ENCODE data around the gene GEMIN4. TPM values are rescaled to one million over a fixed set of nuclear protein-coding genes. Genes with fewer than 3 reads are reported as not detected.

Gene GEMIN4
- total RNA-seq, 4 donors from 2014 or later: 13.2 to 29.2 (median 18.7) TPM

GRCh38 chr17:746181-746580 is 5.9 kb downstream of the GEMIN4 start:
- no peak for DNase-seq (ENCODE audit: low spot score)
- TF ChIP-seq, protein P1, sequence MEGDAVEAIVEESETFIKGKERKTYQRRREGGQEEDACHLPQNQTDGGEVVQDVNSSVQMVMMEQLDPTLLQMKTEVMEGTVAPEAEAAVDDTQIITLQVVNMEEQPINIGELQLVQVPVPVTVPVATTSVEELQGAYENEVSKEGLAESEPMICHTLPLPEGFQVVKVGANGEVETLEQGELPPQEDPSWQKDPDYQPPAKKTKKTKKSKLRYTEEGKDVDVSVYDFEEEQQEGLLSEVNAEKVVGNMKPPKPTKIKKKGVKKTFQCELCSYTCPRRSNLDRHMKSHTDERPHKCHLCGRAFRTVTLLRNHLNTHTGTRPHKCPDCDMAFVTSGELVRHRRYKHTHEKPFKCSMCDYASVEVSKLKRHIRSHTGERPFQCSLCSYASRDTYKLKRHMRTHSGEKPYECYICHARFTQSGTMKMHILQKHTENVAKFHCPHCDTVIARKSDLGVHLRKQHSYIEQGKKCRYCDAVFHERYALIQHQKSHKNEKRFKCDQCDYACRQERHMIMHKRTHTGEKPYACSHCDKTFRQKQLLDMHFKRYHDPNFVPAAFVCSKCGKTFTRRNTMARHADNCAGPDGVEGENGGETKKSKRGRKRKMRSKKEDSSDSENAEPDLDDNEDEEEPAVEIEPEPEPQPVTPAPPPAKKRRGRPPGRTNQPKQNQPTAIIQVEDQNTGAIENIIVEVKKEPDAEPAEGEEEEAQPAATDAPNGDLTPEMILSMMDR (IDR thresholded peaks at IDR 0.05): no peak
- ATAC-seq (ENCODE audit: low FRiP score): no peak

DNA sequence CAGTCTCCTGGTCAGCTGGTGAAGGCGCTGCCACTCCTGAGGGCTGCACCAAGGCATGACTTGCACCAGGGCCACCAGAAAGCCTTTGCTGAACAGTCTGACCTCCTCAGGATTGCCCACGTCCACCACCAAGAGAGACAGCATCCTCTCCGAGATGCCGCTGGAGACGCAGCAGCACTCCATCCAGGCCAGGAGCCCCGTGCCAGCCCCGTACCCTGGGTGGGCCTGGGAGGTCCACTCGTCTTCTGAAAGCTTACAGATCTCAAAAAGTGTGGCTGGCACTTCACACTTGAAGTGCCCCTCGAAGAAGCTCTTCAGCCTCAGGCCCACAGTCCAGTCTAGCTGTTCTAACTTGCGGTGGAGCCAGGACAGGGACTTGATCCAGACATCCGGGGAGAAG is 6.7 kb downstream of the GEMIN4 start:
- ATAC-seq (ENCODE audit: low FRiP score) (no peak), DNase-seq (ENCODE audit: low spot score) (no peak)
- TF ChIP-seq, protein P1 (IDR thresholded peaks at IDR 0.05): no peak

DNA sequence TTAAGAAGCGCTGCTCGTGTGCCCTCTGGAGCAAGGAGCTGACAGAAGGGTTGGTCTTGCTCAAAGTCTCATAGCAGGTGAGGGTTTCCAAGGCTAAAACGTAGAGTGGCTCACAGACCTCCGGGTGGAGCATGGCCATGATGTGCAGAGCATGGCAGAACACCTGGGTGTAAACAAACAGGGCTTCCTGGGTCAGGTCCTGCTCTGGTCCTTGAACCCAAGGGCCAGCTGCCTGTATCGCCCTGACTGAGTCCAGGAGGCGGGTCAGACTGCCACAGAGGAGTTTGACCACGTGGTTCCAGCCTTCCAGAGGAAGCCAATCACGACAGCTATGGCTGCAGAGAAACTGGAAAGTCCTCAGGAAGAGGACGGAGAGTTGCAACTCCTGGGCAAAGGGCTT is 7.1 kb downstream of the GEMIN4 start:
- TF ChIP-seq, protein P1 (IDR thresholded peaks at IDR 0.05): no peak
- no peak for ATAC-seq (ENCODE audit: low FRiP score)
- no peak for DNase-seq (ENCODE audit: low spot score)

- ATAC-seq (ENCODE audit: low FRiP score) (no peak), DNase-seq (ENCODE audit: low spot score) (no peak)
- TF ChIP-seq, protein P1 (IDR thresholded peaks at IDR 0.05): no peak
Measured at GRCh38 chr17:743139-743538, 8.9 kb downstream of the GEMIN4 start.

DNA sequence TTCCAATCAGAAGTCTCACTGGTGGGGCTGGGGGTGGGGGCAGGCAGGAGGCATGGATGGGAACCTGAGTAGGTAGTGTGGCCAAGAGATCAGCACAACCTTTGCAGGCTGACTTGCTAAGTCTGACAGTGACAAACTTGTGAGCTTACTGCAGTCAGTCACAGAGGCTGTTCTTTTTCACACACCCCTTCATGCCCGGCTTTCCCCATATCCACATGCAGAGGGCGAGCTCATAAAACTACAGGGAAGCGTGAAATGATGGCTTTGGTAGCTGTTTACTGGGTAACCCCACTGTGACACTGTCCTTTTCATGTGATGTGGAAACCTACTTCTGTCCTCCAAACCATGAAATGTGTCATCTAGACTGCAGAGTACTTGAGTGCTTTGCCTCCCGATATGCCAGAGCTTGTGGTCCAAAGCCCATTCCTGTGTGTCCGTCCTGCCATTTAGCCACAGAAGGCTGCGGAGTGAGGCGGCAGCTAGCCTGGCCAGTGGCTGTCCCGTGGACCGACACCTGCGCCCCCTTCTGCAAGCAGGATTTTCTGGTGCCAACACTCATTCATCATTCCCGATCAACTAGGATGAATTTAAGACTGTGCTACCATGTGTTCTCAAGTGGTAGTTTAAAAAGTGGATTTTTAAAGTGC is 9.8 kb downstream of the GEMIN4 start:
- TF ChIP-seq, protein P1 (IDR thresholded peaks at IDR 0.05): no peak
- ATAC-seq (ENCODE audit: low FRiP score): no peak
- DNase-seq (ENCODE audit: low spot score): no peak

DNA sequence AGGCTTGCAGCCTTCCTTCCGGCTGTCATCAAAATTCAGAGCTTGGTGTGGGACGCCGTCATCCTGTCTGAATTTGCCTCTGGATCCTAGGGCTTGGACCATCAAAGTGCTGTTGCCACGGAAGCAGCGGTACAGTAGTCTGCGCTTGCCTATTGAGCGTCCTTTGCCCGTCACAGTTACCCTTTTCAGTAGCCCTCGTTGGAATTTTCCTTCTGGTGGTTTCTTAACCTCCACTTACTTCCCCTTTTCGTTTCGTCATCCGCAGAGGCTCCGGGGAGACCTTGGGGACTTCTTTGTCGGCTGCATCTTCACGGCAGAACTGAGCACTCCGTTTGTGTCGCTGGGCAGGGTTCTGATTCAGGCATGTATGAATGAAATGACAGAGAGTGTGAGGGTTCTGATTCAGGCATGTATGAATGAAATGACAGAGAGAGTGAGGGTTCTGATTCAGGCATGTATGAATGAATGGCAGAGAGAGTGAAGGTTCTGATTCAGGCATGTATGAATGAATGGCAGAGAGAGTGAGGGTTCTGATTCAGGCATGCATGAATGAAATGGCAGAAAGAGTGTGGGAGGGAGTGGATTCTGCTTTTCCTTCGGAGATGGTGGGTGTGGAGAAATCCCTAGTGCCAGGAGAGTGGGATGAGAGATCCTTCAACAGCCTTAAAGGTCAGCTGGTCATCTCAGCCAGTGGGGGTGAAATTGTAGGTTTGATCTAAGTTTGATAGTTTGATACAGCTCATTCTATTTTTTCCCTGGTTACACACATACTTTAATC is 11.6 kb downstream of the GEMIN4 start:
- DNase-seq (ENCODE audit: low spot score): no peak
- TF ChIP-seq, protein P1 (IDR thresholded peaks at IDR 0.05): no peak
- ATAC-seq (ENCODE audit: low FRiP score): no peak
